ENCODE results near the gene FOXP4. TPM values are rescaled to one million over a fixed set of nuclear protein-coding genes. Genes with fewer than 3 reads are reported as not detected.

Gene FOXP4
- total and polyA plus RNA-seq, 2 donors (not counting 1 experiment from before 2014, with no cell fraction given), result 0.81 to 1.8 TPM

- Histone ChIP-seq H3K36me3 (ENCODE audit: control insufficient read depth, insufficient read depth, low read length) (no peaks in the 10 kb centered on the region), H3K27ac (ENCODE audit: insufficient read depth, low read length) (no peak overlapping the region), H3K79me2 (ENCODE audit: control insufficient read depth, insufficient read depth, low read length) (no peaks in the 10 kb centered on the region), H3K4me2 (ENCODE audit: extremely low read depth, insufficient read depth, low read length) (no peak overlapping the region), H3K27me3 (ENCODE audit: control insufficient read depth, insufficient read depth, low read length) (peaks cover 23% of the 10 kb centered on the region), H3K9ac (ENCODE audit: insufficient read depth, low read length) (no peak overlapping the region), H3K4me3 (replicated peaks in 1 of 4; ENCODE audit: control extremely low read depth in 1 of 4, insufficient read depth in 1 of 4, low read depth in 3 of 4, low read length in 4 of 4) (no peak overlapping the region), H4K20me1 (ENCODE audit: control insufficient read depth, extremely low read depth, insufficient read depth, low read length) (no peaks in the 10 kb centered on the region), H3K4me1 (ENCODE audit: control insufficient read depth, extremely low read depth, insufficient read depth, low read length) (peaks cover 2% of the 10 kb centered on the region), H3K9me3 (ENCODE audit: control insufficient read depth, insufficient read depth, low read depth, low read length) (no peaks in the 10 kb centered on the region), H2AFZ (ENCODE audit: low read length) (no peak overlapping the region)
- DNase-seq (ENCODE audit: low read depth in 2 of 2), result no peak
- TF ChIP-seq CTCF (conservative IDR thresholded peaks at IDR 0.05 in 1 of 2, IDR thresholded peaks at IDR 0.05 in 1 of 2; ENCODE audit: low read depth in 1 of 2, low read length in 2 of 2) (no peak), EZH2 (IDR thresholded peaks at IDR 0.05; ENCODE audit: low read length, missing control alignments) (no peak)
These were observed 4.8 kb upstream of the FOXP4 start for GRCh38 chr6:41541364-41541763.

- Histone ChIP-seq H4K20me1 (ENCODE audit: control insufficient read depth, extremely low read depth, insufficient read depth, low read length) (no peaks in the 10 kb centered on the region), H3K27ac (ENCODE audit: insufficient read depth, low read length) (no peak overlapping the region), H3K36me3 (ENCODE audit: control insufficient read depth, insufficient read depth, low read length) (no peaks in the 10 kb centered on the region), H3K9me3 (ENCODE audit: control insufficient read depth, insufficient read depth, low read depth, low read length) (no peaks in the 10 kb centered on the region), H3K4me2 (ENCODE audit: extremely low read depth, insufficient read depth, low read length) (no peak overlapping the region), H3K79me2 (ENCODE audit: control insufficient read depth, insufficient read depth, low read length) (peaks cover 3% of the 10 kb centered on the region), H3K9ac (ENCODE audit: insufficient read depth, low read length) (no peak overlapping the region), H3K27me3 (ENCODE audit: control insufficient read depth, insufficient read depth, low read length) (peaks cover 23% of the 10 kb centered on the region), H2AFZ (ENCODE audit: low read length) (no peak overlapping the region), H3K4me3 (replicated peaks in 1 of 4; ENCODE audit: control extremely low read depth in 1 of 4, insufficient read depth in 1 of 4, low read depth in 3 of 4, low read length in 4 of 4) (no peak overlapping the region), H3K4me1 (ENCODE audit: control insufficient read depth, extremely low read depth, insufficient read depth, low read length) (peaks cover 2% of the 10 kb centered on the region)
- TF ChIP-seq EZH2 (IDR thresholded peaks at IDR 0.05; ENCODE audit: low read length, missing control alignments) (no peak), CTCF (conservative IDR thresholded peaks at IDR 0.05 in 1 of 2, IDR thresholded peaks at IDR 0.05 in 1 of 2; ENCODE audit: low read depth in 1 of 2, low read length in 2 of 2) (no peak)
- DNase-seq (ENCODE audit: low read depth in 2 of 2), result no peak
These were observed 3.1 kb upstream of the FOXP4 start for GRCh38 chr6:41543087-41543486.

- Histone ChIP-seq H3K27ac (ENCODE audit: insufficient read depth, low read length) (no peak overlapping the region), H3K4me3 (replicated peaks in 1 of 4; ENCODE audit: control extremely low read depth in 1 of 4, insufficient read depth in 1 of 4, low read depth in 3 of 4, low read length in 4 of 4) (peak overlapping the region; percentile 25 to 80 (median 50)), H3K4me1 (ENCODE audit: control insufficient read depth, extremely low read depth, insufficient read depth, low read length) (peaks cover 2% of the 10 kb centered on the region), H3K9ac (ENCODE audit: insufficient read depth, low read length) (no peak overlapping the region), H3K4me2 (ENCODE audit: extremely low read depth, insufficient read depth, low read length) (peak overlapping the region; percentile 61), H3K9me3 (ENCODE audit: control insufficient read depth, insufficient read depth, low read depth, low read length) (no peaks in the 10 kb centered on the region), H3K79me2 (ENCODE audit: control insufficient read depth, insufficient read depth, low read length) (peaks cover 3% of the 10 kb centered on the region), H4K20me1 (ENCODE audit: control insufficient read depth, extremely low read depth, insufficient read depth, low read length) (no peaks in the 10 kb centered on the region), H3K27me3 (ENCODE audit: control insufficient read depth, insufficient read depth, low read length) (peaks cover 23% of the 10 kb centered on the region), H3K36me3 (ENCODE audit: control insufficient read depth, insufficient read depth, low read length) (no peaks in the 10 kb centered on the region), H2AFZ (ENCODE audit: low read length) (peak overlapping the region; percentile 28)
- DNase-seq (ENCODE audit: low read depth in 2 of 2), result no peak
- TF ChIP-seq EZH2 (IDR thresholded peaks at IDR 0.05; ENCODE audit: low read length, missing control alignments), result no peak
- no peak for TF ChIP-seq CTCF (conservative IDR thresholded peaks at IDR 0.05 in 1 of 2, IDR thresholded peaks at IDR 0.05 in 1 of 2; ENCODE audit: low read depth in 1 of 2, low read length in 2 of 2)
These were observed 906 bp upstream of the FOXP4 start for GRCh38 chr6:41545247-41545702.

All from fibroblast of lung (primary cell).